Muscle of leg (tissue), 11 donors: ENCODE measurements around the gene MAPK7. TPM values are rescaled to one million over a fixed set of nuclear protein-coding genes. Genes with fewer than 3 reads are reported as not detected.

Experiments
- DNase-seq: peaks from one replicate; pipeline ENCODE4 v3.0.0; 2013
- H3K27ac ChIP-seq: one replicate; pipeline ENCODE4 v1.5.1; 2013; ENCODE audit warnings: mild to moderate bottlenecking, low read length, control low read depth
- H3K27me3 ChIP-seq: one replicate; pipeline ENCODE4 v1.6.1; 2013; ENCODE audit warnings: low read length; ENCODE audit not compliant: control insufficient read depth, insufficient read depth
- H3K36me3 ChIP-seq: one replicate; pipeline ENCODE4 v1.6.1; 2013; ENCODE audit warnings: low read length; ENCODE audit not compliant: control insufficient read depth, insufficient read depth
- H3K4me1 ChIP-seq: one replicate; pipeline ENCODE4 v1.6.1; 2013; ENCODE audit warnings: low read length; ENCODE audit not compliant: control insufficient read depth, insufficient read depth
- H3K4me3 ChIP-seq: one replicate; pipeline ENCODE4 v1.5.1; 2013; ENCODE audit warnings: low read length, control low read depth
- H3K9me3 ChIP-seq: replicated peaks from 2 replicates; pipeline ENCODE4 v1.6.1; 2013; ENCODE audit warnings: low read depth, low read length; ENCODE audit not compliant: control insufficient read depth
- WGBS: methylation state at CpG from one replicate; pipeline ENCODE4 v1.1.5; 2013; ENCODE audit warnings: missing lambda C conversion rate; ENCODE audit not compliant: insufficient coverage; 5-methylcytosine and 5-hydroxymethylcytosine counted together
- polyA plus RNA-seq, 8 donors: library from polyadenylated mRNA; unstranded; fragments of 120-200 nt; gene quantifications; one replicate each; pipeline versions ENCODE4 v1.2.1 to v1.2.3, GENCODE V29; 2013; ENCODE audit warnings: inconsistent platforms in 1 of 8, low replicate concordance in 1 of 8; ENCODE audit not compliant: insufficient read length in 8 of 8, insufficient read depth in 1 of 8
- total RNA-seq: library from RNA; stranded (reverse); fragments of 120-200 nt; gene quantifications from one replicate; pipeline ENCODE4 v1.2.4, GENCODE V29; 2013

MAPK7 gene
- total and polyA plus RNA-seq, 9 donors = 8.4 to 28.4 (median 25.1) TPM

DNA sequence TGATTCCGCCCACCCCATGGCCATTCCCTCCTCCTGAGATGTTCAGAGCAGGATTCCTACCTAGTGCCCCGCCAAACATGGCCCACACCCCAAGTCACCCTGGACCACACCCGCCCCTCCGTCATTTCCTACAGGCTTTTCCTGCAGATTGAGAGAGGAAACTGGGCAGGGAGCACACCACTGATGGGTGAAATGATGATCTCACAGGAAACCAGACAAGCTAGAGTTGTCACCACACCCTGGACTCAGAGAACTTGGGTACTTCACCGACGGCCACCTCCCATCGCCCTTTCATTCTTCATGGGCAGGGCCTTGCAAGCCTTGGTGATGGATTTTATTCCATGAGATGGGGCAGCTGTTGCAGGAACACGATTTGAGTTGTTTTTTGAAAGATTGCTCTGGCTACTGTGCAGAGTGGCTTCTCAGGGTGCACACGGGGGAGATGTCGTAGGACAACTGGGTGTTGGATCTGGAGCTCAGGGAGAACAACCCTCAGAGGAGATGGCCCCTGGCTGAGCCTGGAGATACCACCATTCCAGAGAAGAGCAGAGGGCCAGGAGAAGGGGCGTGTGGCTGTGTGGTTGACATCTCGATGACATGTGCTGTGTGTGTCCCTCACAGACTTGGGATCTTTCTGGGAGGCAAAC is 8.3 kb upstream of the MAPK7 start:
- Histone ChIP-seq H3K27ac (no peak overlapping the region), H3K4me3 (no peak overlapping the region), H3K9me3 (no peaks in the 10 kb centered on the region), H3K36me3 (no peaks in the 10 kb centered on the region), H3K27me3 (no peaks in the 10 kb centered on the region), H3K4me1 (peaks cover 13% of the 10 kb centered on the region)
- WGBS = 85% methylated on average over 10 of the region's 12 CpGs
- DNase-seq = no peak

- H3K27ac ChIP-seq = no peak overlapping the region
- no peak for DNase-seq
- 80% methylated on average over 2 of the region's 7 CpGs for WGBS
- no peaks in the 10 kb centered on the region for H3K36me3 ChIP-seq
- H3K4me1 ChIP-seq = peaks cover 7% of the 10 kb centered on the region
- no peaks in the 10 kb centered on the region for H3K27me3 ChIP-seq
- no peaks in the 10 kb centered on the region for H3K9me3 ChIP-seq
- H3K4me3 ChIP-seq = no peak overlapping the region
Measured at GRCh38 chr17:19370493-19370960, 7.8 kb upstream of the MAPK7 start.

GRCh38 chr17:19371259-19372010 is 6.9 kb upstream of the MAPK7 start:
- peaks cover 9% of the 10 kb centered on the region for H3K4me1 ChIP-seq
- no peak for DNase-seq
- H3K36me3 ChIP-seq = no peaks in the 10 kb centered on the region
- no peaks in the 10 kb centered on the region for H3K27me3 ChIP-seq
- 67% methylated on average over 1 of the region's 7 CpGs for WGBS
- H3K4me3 ChIP-seq = no peak overlapping the region
- H3K27ac ChIP-seq = no peak overlapping the region
- no peaks in the 10 kb centered on the region for H3K9me3 ChIP-seq

GRCh38 chr17:19372011-19372370 is 6.3 kb upstream of the MAPK7 start:
- Histone ChIP-seq H3K27me3 (no peaks in the 10 kb centered on the region), H3K27ac (no peak overlapping the region), H3K36me3 (no peaks in the 10 kb centered on the region), H3K4me1 (peaks cover 12% of the 10 kb centered on the region), H3K9me3 (no peaks in the 10 kb centered on the region), H3K4me3 (no peak overlapping the region)
- WGBS = 84% methylated on average over 9 of the region's 9 CpGs
- no peak for DNase-seq

- peaks cover 13% of the 10 kb centered on the region for H3K4me1 ChIP-seq
- no peaks in the 10 kb centered on the region for H3K9me3 ChIP-seq
- no peaks in the 10 kb centered on the region for H3K27me3 ChIP-seq
- H3K36me3 ChIP-seq = no peaks in the 10 kb centered on the region
- no peak for DNase-seq
- WGBS = 62% methylated on average over 8 of the region's 12 CpGs
- H3K27ac ChIP-seq = no peak overlapping the region
- no peak overlapping the region for H3K4me3 ChIP-seq
Measured at GRCh38 chr17:19372439-19372838, 5.9 kb upstream of the MAPK7 start.

DNA sequence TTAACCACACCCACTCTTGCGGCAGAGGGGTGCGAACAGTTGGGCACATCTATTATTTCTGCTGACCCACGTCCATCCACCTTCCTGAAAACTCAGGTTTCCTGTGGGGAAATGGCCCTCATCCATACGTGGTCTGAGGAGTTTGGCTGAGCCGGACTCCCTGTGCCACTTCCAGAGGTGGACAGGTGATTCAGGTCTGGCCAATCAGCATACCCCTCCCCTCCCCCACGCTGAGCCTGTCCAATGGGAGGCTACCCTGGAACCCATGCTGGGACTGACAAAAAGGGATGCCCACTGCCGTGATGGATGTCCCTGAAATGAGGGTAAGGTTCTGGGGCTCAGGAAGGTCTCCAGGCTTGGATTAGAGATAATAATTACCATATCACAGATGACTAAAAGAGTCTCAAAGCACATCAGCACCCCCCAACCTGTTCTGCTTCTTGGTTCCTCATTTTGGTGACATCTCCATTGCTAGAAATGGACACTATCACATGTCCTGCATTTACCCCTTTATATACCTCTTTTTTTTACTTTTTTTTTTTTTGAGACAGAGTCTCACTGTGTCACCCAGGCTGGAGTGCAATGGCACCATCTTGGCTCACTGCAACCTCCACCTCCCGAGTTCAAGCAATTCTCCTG is 5.3 kb upstream of the MAPK7 start:
- no peaks in the 10 kb centered on the region for H3K9me3 ChIP-seq
- WGBS = 87% methylated on average over 4 of the region's 8 CpGs
- H3K27ac ChIP-seq = no peak overlapping the region
- DNase-seq = peak; percentile 6
- H3K36me3 ChIP-seq = no peaks in the 10 kb centered on the region
- no peaks in the 10 kb centered on the region for H3K27me3 ChIP-seq
- H3K4me1 ChIP-seq = peaks cover 13% of the 10 kb centered on the region
- no peak overlapping the region for H3K4me3 ChIP-seq

DNA sequence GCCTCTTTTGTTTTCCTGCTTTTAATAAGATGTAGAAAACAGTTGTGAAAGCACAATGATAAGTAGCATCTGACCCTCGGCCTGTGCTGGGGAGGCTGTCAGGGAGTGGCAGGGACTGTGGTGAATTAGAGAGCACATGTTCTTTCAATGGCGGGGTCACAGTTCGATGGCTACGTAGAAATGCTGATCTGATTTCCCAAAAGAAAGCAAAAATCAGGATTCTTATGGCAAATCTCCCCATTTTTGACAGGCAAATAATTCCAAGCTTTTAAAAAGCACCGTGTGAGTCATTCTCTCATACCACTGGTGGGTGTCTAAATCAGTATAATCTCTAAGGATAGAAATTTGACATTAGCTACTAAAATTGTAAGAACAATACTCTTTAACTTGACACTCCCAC is 4.2 kb upstream of the MAPK7 start:
- DNase-seq = no peak
- Histone ChIP-seq H3K4me1 (peaks cover 17% of the 10 kb centered on the region), H3K4me3 (no peak overlapping the region), H3K27me3 (no peaks in the 10 kb centered on the region), H3K27ac (no peak overlapping the region), H3K9me3 (no peaks in the 10 kb centered on the region), H3K36me3 (peaks cover under 1% of the 10 kb centered on the region)
- WGBS = 95% methylated on average over 2 of the region's 5 CpGs

DNA sequence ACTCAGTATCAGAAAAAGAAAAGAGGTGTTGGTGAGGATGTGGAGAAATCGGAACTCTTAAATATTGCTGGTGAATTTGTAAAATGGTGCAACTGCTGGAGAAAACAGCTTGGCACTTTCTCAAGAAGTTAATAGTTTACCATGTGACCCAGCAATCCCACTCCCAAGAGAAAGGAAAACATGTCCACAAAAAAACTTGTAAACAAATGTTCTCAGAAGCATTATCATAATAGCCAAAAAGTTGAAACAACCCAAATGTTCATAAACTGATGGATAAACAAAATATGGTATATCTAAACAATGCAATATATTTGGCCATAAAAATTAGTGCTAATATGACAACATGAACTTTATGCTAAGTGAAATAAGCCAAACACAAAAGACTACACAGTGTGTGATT is 2.6 kb upstream of the MAPK7 start:
- no peaks in the 10 kb centered on the region for H3K9me3 ChIP-seq
- no peak for DNase-seq
- H3K27me3 ChIP-seq = no peaks in the 10 kb centered on the region
- H3K36me3 ChIP-seq = peaks cover 16% of the 10 kb centered on the region
- H3K4me1 ChIP-seq = peaks cover 19% of the 10 kb centered on the region
- no CpG with 5 or more reads among the region's 1 CpG for WGBS
- H3K27ac ChIP-seq = no peak overlapping the region
- no peak overlapping the region for H3K4me3 ChIP-seq

DNA sequence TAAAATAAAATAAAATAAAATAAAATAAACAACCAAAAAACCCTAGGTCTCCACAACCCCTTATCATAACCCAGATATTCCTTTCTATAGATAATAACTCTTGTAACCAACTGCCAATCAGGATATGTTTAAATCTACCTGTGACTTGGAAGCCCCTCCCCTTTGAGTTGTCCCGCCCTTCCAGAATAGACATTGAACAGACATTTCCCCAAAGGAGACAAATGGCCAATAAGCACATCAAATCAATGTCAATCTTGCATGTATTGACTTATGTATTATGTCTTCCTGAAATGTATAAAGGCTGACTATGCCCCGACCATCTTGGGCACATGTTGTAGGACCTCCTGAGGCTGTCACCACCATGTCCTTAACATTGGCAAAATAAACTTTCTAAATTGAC is 1.5 kb upstream of the MAPK7 start:
- Histone ChIP-seq H3K27ac (peak overlapping the region; percentile 100), H3K27me3 (no peaks in the 10 kb centered on the region), H3K4me3 (peak overlapping the region; percentile 74), H3K4me1 (peaks cover 19% of the 10 kb centered on the region), H3K36me3 (peaks cover 27% of the 10 kb centered on the region), H3K9me3 (no peaks in the 10 kb centered on the region)
- WGBS = no CpG with 5 or more reads among the region's 2 CpGs
- no peak for DNase-seq

- H3K27me3 ChIP-seq = no peaks in the 10 kb centered on the region
- peak overlapping the region; percentile 100 for H3K27ac ChIP-seq
- no peaks in the 10 kb centered on the region for H3K9me3 ChIP-seq
- H3K36me3 ChIP-seq = peaks cover 37% of the 10 kb centered on the region
- H3K4me1 ChIP-seq = peaks cover 26% of the 10 kb centered on the region
- under 1% methylated on average over 65 of the region's 67 CpGs for WGBS
- H3K4me3 ChIP-seq = peak overlapping the region; percentile 94
- DNase-seq = peak; percentile 100
Measured at GRCh38 chr17:19377602-19378415, 489 bp upstream of the MAPK7 start.
